ENCODE measurements around the gene FLT3LG. TPM values are rescaled to one million over a fixed set of nuclear protein-coding genes. Genes with fewer than 3 reads are reported as not detected.

The FLT3LG gene
- total and polyA plus RNA-seq, 2 of the 8 experiments (the other 6 are each of a cell fraction or from before 2014, with no cell fraction given), result 1.6 to 3.2 TPM

GRCh38 chr19:49487277-49488045 lies 13.4 kb downstream of the FLT3LG start, which contains the start of gene RPL13A (continued):
- TF ChIP-seq CHD7 (IDR thresholded peaks at IDR 0.05; ENCODE audit: insufficient replicate concordance, low read length) (no peak), KDM1A (IDR thresholded peaks at IDR 0.05; ENCODE audit: borderline replicate concordance, low read length) (no peak), POLR2A (IDR thresholded peaks at IDR 0.05; ENCODE audit: control extremely low read depth in 1 of 2, low read depth in 2 of 2, low read length in 2 of 2) (peak; percentile 98 to 99), FOSL1 (IDR thresholded peaks at IDR 0.05; ENCODE audit: insufficient read depth, low read depth, low read length) (no peak), KDM5A (IDR thresholded peaks at IDR 0.05; ENCODE audit: low read length) (peak; percentile 51; the same call in 1 of the 2 replicates), TAF7 (optimal IDR thresholded peaks at IDR 0.05; ENCODE audit: borderline replicate concordance, low read depth, low read length) (peak; percentile 100), HDAC6 (IDR thresholded peaks at IDR 0.05; ENCODE audit: low read depth, low read length) (no peak), SRF (IDR thresholded peaks at IDR 0.05; ENCODE audit: low read depth, low read length) (no peak), CHD2 (IDR thresholded peaks at IDR 0.05; ENCODE audit: low read length) (peak; percentile 67; the same call in 1 of the 2 replicates), KDM4A (IDR thresholded peaks at IDR 0.05; ENCODE audit: low read depth, low read length, severe bottlenecking) (no peak)

Measured in H1 (cell line).